Mammary epithelial cell (primary cell): ENCODE results near the gene SLC9C2.

Source experiments
- CTCF ChIP-seq, 2 donors: IDR thresholded peaks in 1 of 2; conservative IDR thresholded peaks in 1 of 2; 2 replicates each; pipeline ENCODE4 v1.5.1; 2011 to 2012; ENCODE audit warnings: inconsistent platforms in 2 of 2, low read length in 2 of 2, mild to moderate bottlenecking in 2 of 2, control low read depth in 1 of 2, low read depth in 1 of 2; ENCODE audit not compliant: insufficient read depth in 1 of 2; ENCODE audit errors: extremely low read depth in 1 of 2
- EZH2 ChIP-seq: IDR thresholded peaks from 2 replicates; pipeline ENCODE4 v1.6.1; 2012; ENCODE audit warnings: low read length, inconsistent platforms, borderline replicate concordance

- TF ChIP-seq CTCF (conservative IDR thresholded peaks at IDR 0.05 in 1 of 2, IDR thresholded peaks at IDR 0.05 in 1 of 2; ENCODE audit: extremely low read depth in 1 of 2, insufficient read depth in 1 of 2, low read depth in 1 of 2, low read length in 2 of 2): no peak
- TF ChIP-seq EZH2: no peak
Observed at GRCh38 chr1:173520799-173521198, 82.1 kb downstream of the SLC9C2 start.
